ENCODE measurements around the gene RDH5. TPM values are rescaled to one million over a fixed set of nuclear protein-coding genes. Genes with fewer than 3 reads are reported as not detected.
"Not testable (repeated sequence)": the region's sequence is repeated elsewhere in the genome, so short reads cannot be mapped to it uniquely, and the experiment has no call there.

The RDH5 gene
- total RNA-seq, 1 donor from 2014 or later, result 11.2 TPM

DNA sequence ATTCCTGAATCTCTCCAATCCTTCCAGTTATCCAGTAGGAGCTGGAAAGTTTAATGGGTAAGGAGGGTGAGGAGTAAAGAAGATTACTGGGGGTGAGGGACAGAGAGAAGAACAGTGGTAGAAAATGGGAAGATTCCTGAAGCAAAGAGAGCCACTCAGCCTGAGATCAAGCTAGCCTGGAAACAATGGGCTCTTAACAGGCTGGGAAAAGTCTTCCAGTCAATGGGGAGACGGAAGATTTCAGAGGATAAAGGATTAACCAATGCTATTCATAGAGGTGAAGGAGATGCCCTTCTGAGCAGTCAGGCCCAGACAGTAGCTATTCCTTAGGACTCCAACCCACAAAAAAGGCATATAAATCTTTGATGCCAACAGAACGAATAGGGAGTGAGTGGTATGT lies 37.5 kb downstream of the RDH5 start:
- Mint-ChIP-seq H3K4me1 (peaks cover 7% of the 10 kb centered on the region), H3K9me3 (no peaks in the 10 kb centered on the region), H3K36me3 (peaks cover 34% of the 10 kb centered on the region), H3K27me3 (ENCODE audit: low read depth) (no peaks in the 10 kb centered on the region), H3K4me3 (no peak overlapping the region), H3K27ac (peak overlapping the region; percentile 38)
- TF ChIP-seq, protein P1, sequence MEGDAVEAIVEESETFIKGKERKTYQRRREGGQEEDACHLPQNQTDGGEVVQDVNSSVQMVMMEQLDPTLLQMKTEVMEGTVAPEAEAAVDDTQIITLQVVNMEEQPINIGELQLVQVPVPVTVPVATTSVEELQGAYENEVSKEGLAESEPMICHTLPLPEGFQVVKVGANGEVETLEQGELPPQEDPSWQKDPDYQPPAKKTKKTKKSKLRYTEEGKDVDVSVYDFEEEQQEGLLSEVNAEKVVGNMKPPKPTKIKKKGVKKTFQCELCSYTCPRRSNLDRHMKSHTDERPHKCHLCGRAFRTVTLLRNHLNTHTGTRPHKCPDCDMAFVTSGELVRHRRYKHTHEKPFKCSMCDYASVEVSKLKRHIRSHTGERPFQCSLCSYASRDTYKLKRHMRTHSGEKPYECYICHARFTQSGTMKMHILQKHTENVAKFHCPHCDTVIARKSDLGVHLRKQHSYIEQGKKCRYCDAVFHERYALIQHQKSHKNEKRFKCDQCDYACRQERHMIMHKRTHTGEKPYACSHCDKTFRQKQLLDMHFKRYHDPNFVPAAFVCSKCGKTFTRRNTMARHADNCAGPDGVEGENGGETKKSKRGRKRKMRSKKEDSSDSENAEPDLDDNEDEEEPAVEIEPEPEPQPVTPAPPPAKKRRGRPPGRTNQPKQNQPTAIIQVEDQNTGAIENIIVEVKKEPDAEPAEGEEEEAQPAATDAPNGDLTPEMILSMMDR (IDR thresholded peaks at IDR 0.05; ENCODE audit: unreplicated experiment), result no peak
- no peak for DNase-seq (ENCODE audit: low spot score in 2 of 2, unreplicated experiment in 2 of 2)

DNA sequence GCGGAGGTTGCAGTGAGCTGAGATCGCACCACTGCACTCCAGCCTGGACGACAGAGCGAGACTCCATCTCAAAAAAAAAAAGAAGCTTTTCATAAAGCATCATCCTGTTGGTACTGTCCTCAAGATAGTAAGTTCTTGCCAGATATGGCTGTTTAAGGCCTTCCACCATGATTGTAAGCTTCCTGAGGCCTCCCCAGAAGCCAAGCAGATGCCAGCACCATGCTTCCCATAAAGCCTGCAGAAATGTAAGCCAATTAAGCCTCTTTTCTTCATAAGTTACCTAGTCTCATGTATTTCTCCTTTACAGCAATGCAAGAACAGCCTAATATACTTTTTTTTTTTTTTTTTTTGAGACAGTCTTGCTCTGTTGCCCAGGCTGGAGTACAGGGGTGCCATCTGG lies 38.4 kb downstream of the RDH5 start:
- not testable (repeated sequence) for H3K9me3 Mint-ChIP-seq; DNase-seq (ENCODE audit: low spot score in 2 of 2, unreplicated experiment in 2 of 2); H3K4me3 Mint-ChIP-seq; H3K27me3 Mint-ChIP-seq (ENCODE audit: low read depth); H3K27ac Mint-ChIP-seq; H3K4me1 Mint-ChIP-seq
- peaks cover 29% of the 10 kb centered on the region for H3K36me3 Mint-ChIP-seq

DNA sequence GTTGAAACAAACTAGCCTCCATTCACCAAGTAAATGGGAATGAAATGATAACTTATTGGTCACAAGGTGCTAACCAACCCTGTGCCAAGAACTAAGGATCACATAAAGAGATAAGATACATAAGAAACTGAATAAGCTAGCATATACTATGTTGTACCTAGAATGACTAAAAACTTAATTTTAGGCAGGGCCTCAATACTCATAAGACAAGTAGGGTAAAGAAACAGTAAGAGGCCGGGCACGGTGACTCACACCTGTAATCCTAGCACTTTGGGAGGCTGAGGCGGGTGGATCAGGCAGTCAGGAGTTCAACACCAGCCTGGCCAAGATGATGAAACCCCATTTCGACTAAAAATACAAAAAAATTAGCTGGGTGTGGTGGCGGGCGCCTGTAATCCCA lies 40.5 kb downstream of the RDH5 start:
- H3K36me3 Mint-ChIP-seq, result peaks cover 31% of the 10 kb centered on the region
- no peak for DNase-seq (ENCODE audit: low spot score in 2 of 2, unreplicated experiment in 2 of 2)
- no peak overlapping the region for H3K27ac Mint-ChIP-seq

DNA sequence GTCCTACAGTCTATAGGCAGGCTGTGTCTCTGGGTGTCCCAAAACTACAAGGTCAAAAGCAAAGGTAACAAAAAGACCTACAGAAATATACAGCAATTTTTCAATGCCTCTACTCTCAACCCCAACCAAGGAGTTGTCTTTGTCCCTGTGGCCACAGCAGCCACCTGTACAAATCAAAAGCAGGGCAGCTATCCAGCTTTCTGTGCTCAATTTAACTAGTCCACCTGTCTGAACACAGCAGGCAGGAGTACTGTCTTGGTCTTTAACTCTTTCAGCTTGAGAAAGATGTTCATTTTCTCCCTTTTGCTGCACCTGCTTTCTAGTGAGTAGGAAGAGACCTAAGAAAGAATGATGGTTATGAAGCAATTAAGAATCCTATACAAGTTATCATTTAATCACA lies 42.5 kb downstream of the RDH5 start:
- no peak overlapping the region for H3K4me3 Mint-ChIP-seq
- peaks cover 38% of the 10 kb centered on the region for H3K36me3 Mint-ChIP-seq
- no peaks in the 10 kb centered on the region for H3K27me3 Mint-ChIP-seq (ENCODE audit: low read depth)
- peaks cover 3% of the 10 kb centered on the region for H3K4me1 Mint-ChIP-seq
- no peak overlapping the region for H3K27ac Mint-ChIP-seq
- H3K9me3 Mint-ChIP-seq, result no peaks in the 10 kb centered on the region
- DNase-seq (ENCODE audit: low spot score in 2 of 2, unreplicated experiment in 2 of 2), result no peak
- TF ChIP-seq, protein P1 (IDR thresholded peaks at IDR 0.05; ENCODE audit: unreplicated experiment), result no peak

More for the DNA sequence above, 40.5 kb downstream of the RDH5 start:
- H3K27me3 Mint-ChIP-seq (ENCODE audit: low read depth), result no peaks in the 10 kb centered on the region
- no peak overlapping the region for H3K4me3 Mint-ChIP-seq
- peaks cover 3% of the 10 kb centered on the region for H3K4me1 Mint-ChIP-seq
- TF ChIP-seq, protein P1 (IDR thresholded peaks at IDR 0.05; ENCODE audit: unreplicated experiment), result no peak
- H3K9me3 Mint-ChIP-seq, result no peaks in the 10 kb centered on the region

DNA sequence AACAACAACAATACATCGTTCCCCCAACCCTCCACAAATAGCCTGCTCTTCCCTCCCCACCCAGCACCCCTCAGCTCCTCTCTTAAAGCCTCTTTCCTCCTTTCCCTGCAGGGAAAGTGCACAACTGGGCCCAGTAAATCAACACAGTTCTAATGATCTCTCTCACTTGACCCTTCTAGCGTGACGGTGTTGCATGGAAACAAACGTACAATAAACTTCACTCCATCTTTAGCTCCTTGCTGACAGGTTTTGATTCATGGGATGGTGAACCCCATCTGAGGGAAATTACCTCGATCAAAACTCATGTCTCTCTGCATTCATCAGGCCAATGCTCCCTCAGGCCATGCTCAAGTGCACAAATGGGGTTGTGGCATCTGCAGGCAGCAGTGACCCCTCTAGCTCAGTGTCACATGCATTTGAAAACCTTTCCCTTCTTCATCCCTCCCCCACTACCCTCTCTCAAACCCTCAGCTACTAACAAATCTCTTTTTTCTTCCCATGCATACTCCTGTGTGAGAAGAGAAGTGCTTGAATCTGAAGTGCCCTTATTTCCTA lies 45.6 kb downstream of the RDH5 start:
- TF ChIP-seq, protein P1 (IDR thresholded peaks at IDR 0.05; ENCODE audit: unreplicated experiment), result no peak
- Mint-ChIP-seq H3K9me3 (no peaks in the 10 kb centered on the region), H3K36me3 (peaks cover 32% of the 10 kb centered on the region), H3K4me3 (no peak overlapping the region), H3K4me1 (peaks cover 3% of the 10 kb centered on the region), H3K27me3 (ENCODE audit: low read depth) (no peaks in the 10 kb centered on the region), H3K27ac (no peak overlapping the region)
- no peak for DNase-seq (ENCODE audit: low spot score in 2 of 2, unreplicated experiment in 2 of 2)

DNA sequence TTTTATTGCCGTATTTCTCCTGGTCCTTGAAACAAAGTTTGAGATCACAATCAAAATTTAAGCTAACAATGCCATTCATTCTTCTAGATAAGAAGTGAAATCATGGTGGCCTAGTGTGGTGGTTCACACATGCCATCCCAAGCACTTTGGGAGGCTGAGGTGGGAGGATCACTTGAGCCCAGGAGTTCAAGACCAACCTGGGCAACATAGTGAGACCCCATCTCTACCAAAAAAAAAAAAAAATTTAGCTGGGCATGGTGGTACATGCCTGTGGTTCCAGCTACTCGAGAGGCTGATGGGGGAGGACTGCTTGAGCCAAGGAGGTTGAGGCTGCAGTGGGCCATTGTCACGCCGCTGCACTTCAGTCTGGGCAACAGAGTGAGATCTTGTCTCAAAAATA lies 47.0 kb downstream of the RDH5 start:
- Mint-ChIP-seq H3K9me3 (no peaks in the 10 kb centered on the region), H3K27me3 (ENCODE audit: low read depth) (no peaks in the 10 kb centered on the region), H3K36me3 (peaks cover 33% of the 10 kb centered on the region), H3K27ac (no peak overlapping the region), H3K4me1 (peaks cover 3% of the 10 kb centered on the region), H3K4me3 (no peak overlapping the region)
- TF ChIP-seq, protein P1 (IDR thresholded peaks at IDR 0.05; ENCODE audit: unreplicated experiment), result no peak
- no peak for DNase-seq (ENCODE audit: low spot score in 2 of 2, unreplicated experiment in 2 of 2)
